Measurements from ENCODE around the gene SV2A. TPM values are rescaled to one million over a fixed set of nuclear protein-coding genes. Genes with fewer than 3 reads are reported as not detected.

SV2A gene
- polyA plus RNA-seq, 1 donor (not counting 4 experiments of a cell fraction or from before 2014, with no cell fraction given) = 0.28 TPM

- H3K4me2 ChIP-seq (ENCODE audit: control insufficient read depth, extremely low read depth, insufficient read depth, low read depth, low read length) = no peak overlapping the region
- DNase-seq (ENCODE audit: low read depth, low spot score) = no peak
- no peaks in the 10 kb centered on the region for H3K9me3 ChIP-seq (ENCODE audit: control insufficient read depth, low read depth, low read length)
- H3K4me3 ChIP-seq (ENCODE audit: control insufficient read depth in 2 of 3, extremely low read depth in 1 of 3, insufficient read depth in 2 of 3, low read depth in 1 of 3, low read length in 3 of 3) = no peak overlapping the region
- FAIRE-seq = no peak
- H3K36me3 ChIP-seq (ENCODE audit: control insufficient read depth in 2 of 2, extremely low read depth in 1 of 2, insufficient read depth in 2 of 2, low read length in 2 of 2) = peaks cover 29 to 35% of the 10 kb centered on the region in 2 experiments
- peaks cover 20% of the 10 kb centered on the region for H3K4me1 ChIP-seq (ENCODE audit: control insufficient read depth, extremely low read depth, insufficient read depth, low read length)
- H2AFZ ChIP-seq (ENCODE audit: control insufficient read depth, low read length) = no peak overlapping the region
- TF ChIP-seq CTCF (optimal IDR thresholded peaks at IDR 0.05 in 1 of 3, IDR thresholded peaks at IDR 0.05 in 1 of 3, conservative IDR thresholded peaks at IDR 0.05 in 1 of 3; ENCODE audit: extremely low read depth in 1 of 3, insufficient read depth in 2 of 3, low read length in 3 of 3) (no peak), EZH2 (IDR thresholded peaks at IDR 0.05; ENCODE audit: low read length) (no peak)
- H3K9me1 ChIP-seq (ENCODE audit: control insufficient read depth, extremely low read depth, insufficient read depth, low read length) = no peaks in the 10 kb centered on the region
- no peak overlapping the region for H3K9ac ChIP-seq (ENCODE audit: control insufficient read depth, extremely low read depth, insufficient read depth, low read length)
- no peak overlapping the region for H3K27ac ChIP-seq (ENCODE audit: control insufficient read depth, insufficient read depth, low read length)
- peaks cover 2% of the 10 kb centered on the region for H3K27me3 ChIP-seq (ENCODE audit: control insufficient read depth, extremely low read depth, insufficient read depth, low read length)
- peaks cover 3% of the 10 kb centered on the region for H4K20me1 ChIP-seq (ENCODE audit: control insufficient read depth, extremely low read depth, insufficient read depth, low read length)
- peaks cover 33% of the 10 kb centered on the region for H3K79me2 ChIP-seq (ENCODE audit: control insufficient read depth, insufficient read depth, low read length)
- dilution Hi-C loops (cut with MboI; ENCODE audit: extremely low pct_ligation_motif_present, low sequenced_read_pairs) = no loop called here
Observed at GRCh38 chr1:149923626-149924025, 6.0 kb upstream of the SV2A start.

DNA sequence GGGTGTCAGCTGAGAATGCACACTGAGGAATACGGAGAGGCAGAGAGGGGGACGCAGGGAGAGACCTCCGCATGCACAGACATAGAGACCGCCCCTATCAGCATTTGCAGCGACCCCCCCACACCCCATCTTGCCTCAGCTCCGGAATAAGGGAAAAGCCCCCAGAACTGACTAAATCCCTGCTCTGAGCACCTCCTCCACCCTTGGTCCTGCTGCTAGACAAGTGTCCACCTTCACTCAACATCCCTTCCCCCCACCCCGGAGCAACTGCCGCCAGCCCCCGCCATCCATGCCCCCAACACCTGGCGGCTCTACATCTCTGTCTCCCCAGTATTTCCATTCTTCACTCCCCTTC lies 769 bp downstream of the SV2A start:
- Histone ChIP-seq H3K4me2 (ENCODE audit: control insufficient read depth, extremely low read depth, insufficient read depth, low read depth, low read length) (no peak overlapping the region), H3K79me2 (ENCODE audit: control insufficient read depth, insufficient read depth, low read length) (no peaks in the 10 kb centered on the region), H3K27ac (ENCODE audit: control insufficient read depth, insufficient read depth, low read length) (no peak overlapping the region), H3K4me1 (ENCODE audit: control insufficient read depth, extremely low read depth, insufficient read depth, low read length) (no peaks in the 10 kb centered on the region), H3K9ac (ENCODE audit: control insufficient read depth, extremely low read depth, insufficient read depth, low read length) (no peak overlapping the region), H3K9me1 (ENCODE audit: control insufficient read depth, extremely low read depth, insufficient read depth, low read length) (no peaks in the 10 kb centered on the region), H3K4me3 (ENCODE audit: control insufficient read depth in 2 of 3, extremely low read depth in 1 of 3, insufficient read depth in 2 of 3, low read depth in 1 of 3, low read length in 3 of 3) (no peak overlapping the region), H3K27me3 (ENCODE audit: control insufficient read depth, extremely low read depth, insufficient read depth, low read length) (peaks cover 15% of the 10 kb centered on the region), H3K36me3 (ENCODE audit: control insufficient read depth in 2 of 2, extremely low read depth in 1 of 2, insufficient read depth in 2 of 2, low read length in 2 of 2) (peaks cover 0 to 2% of the 10 kb centered on the region in 2 experiments), H3K9me3 (ENCODE audit: control insufficient read depth, low read depth, low read length) (no peaks in the 10 kb centered on the region), H4K20me1 (ENCODE audit: control insufficient read depth, extremely low read depth, insufficient read depth, low read length) (no peaks in the 10 kb centered on the region), H2AFZ (ENCODE audit: control insufficient read depth, low read length) (no peak overlapping the region)
- no peak for DNase-seq (ENCODE audit: low read depth, low spot score)
- FAIRE-seq = no peak
- TF ChIP-seq EZH2 (IDR thresholded peaks at IDR 0.05; ENCODE audit: low read length) (no peak), CTCF (optimal IDR thresholded peaks at IDR 0.05 in 1 of 3, IDR thresholded peaks at IDR 0.05 in 1 of 3, conservative IDR thresholded peaks at IDR 0.05 in 1 of 3; ENCODE audit: extremely low read depth in 1 of 3, insufficient read depth in 2 of 3, low read length in 3 of 3) (no peak)
- dilution Hi-C loops (cut with MboI; ENCODE audit: extremely low pct_ligation_motif_present, low sequenced_read_pairs) = no loop called here

Measured in keratinocyte (primary cell).